GM18502 (cell line): ENCODE results near the gene MAPKAPK3.
"Not testable (repeated sequence)": the region's sequence is repeated elsewhere in the genome, so short reads cannot be mapped to it uniquely, and the experiment has no call there.

Experiments
- ATAC-seq: cut with Tn5 transposase; IDR thresholded peaks from one replicate; pipeline ENCODE4 v1.9.1; 2021; ENCODE audit warnings: mild to moderate bottlenecking; ENCODE audit not compliant: unreplicated experiment, poor library complexity

The MAPKAPK3 gene

DNA sequence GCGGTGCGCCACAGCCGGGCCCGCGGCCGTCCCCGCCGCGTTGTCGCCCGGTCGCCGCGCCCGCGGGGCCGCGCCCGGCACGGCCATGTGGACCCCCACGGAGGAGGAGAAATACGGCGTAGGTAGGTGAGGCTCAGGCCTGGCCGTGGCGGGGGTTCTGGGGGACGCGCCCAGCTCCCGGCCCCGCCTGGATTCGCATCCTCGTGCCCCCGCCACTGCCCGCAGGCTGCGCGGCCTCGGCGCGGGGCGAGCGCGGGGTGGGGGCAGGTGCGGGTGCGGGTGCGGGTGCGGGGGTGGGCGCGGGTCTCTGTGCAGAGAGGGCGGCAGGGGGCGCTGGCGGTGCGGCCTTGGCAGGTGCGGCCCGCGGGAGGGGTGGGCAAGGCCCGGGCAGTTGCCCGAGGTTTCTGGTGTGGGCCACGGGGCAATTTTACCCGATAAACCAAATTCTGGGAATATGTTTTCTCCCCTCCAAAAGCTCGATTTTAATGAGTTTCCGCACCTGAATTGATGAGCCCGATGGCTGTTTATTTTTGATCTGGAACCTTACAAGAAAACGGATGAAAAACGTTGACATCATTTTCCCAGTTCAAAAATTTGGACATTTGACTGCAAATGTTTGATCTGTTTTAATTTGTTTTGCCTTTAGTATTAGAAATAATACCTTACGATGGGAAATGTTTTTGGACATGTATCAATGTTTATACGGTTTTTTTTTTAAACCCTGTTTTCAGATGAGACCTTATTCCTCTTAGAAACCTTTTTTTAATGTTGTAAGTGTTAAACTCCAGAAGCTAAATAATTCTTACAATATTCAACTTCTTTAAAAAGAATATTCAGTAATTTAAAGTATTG is 58.5 kb downstream of the MAPKAPK3 start:
- ATAC-seq, result no peak

DNA sequence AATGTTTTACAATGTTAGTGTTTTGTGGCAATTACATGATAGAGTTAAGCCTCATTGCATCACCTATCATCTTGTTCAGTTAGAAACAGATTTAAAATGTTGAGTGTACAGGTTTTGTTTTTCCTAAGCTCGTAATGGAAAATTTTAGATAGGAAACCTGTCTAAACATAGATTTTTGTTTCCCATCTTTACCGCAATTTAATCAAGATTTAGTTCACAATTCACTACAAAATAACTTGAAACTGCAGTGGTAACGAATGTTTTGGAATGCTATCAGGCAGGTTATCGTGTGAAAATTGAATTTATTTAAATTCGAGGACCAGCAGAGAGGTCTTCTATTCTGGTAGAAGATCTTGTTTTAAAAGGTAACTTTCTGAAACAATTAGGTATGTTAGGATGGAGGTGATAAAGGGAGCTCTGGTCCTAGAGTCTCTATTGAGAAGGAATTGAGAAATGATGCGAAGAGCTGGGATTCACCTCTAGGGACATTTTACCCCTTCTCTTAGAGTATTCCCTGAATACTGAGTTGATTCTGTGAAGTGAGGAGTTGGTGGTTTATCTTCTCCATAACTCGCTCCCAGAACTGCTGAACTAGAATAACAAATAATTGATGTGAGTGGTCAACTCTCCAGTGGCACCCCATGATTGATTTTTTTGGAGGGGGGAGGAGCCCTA is 59.2 kb downstream of the MAPKAPK3 start:
- ATAC-seq, result no peak

DNA sequence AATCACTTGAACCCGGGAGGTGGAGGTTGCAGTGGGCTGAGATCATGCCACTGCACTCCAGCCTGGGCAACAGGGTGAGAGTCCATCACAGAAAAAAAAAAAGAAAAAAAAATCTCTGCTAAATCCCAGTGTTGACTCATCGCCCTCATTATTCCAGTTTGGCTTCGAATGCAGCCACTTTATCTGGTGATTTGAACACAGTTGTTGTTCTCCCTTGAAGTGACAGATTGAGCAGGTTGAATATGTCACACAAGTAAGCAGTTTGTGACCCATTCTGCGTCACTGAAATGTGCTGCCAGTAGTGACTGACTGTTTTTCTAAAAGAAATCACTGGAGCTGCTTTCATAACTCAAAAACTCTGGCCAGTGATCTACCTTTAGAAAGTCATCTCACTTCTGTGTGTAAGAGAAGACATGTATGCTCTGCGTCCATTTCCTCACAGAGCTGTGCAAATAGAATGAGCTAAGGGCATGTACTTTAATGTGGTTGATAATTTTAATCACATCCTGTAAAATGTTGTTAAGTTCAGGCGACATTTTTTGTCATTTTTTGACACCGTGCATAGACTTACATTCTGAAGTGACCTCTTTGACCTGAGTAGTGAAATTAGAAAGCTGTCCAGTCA is 70.3 kb downstream of the MAPKAPK3 start:
- no peak for ATAC-seq

DNA sequence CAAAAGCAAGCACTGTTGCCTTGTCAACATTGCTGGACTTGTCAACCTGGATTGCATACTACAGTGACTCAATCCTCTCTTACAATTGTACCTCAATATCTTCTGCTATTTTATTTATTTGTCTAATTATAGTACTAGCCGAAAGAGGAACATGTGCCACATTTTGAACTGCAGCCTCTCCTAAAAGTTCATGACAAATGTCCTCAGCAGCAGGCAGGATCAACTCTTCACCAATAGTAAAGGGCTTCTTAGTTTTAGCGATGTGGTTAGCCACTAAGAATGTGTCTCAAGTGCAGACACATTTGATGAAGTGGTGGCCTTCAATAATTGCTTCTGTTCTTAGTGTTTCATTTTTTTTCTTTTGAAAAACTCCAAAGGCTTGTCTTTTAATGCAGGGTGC is 71.0 kb downstream of the MAPKAPK3 start:
- no peak for ATAC-seq

DNA sequence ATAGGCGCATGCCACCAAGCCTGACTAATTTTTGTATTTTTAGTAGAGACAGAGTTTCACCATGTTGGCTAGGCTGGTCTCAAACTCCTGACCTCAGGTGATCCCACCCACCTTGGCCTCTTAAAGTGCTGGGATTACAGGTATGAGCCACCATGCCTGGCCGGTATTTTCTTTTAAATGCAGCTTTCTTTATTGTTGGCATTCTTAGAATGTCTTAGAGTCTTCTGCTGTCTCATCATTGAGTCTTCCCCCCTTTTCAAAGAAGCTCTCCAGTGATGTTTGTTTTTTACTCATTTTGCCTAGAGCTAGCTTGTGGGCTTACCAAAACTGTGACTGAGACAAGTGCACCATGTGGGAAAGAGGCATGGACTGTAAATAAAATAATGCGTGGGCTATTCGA is 71.7 kb downstream of the MAPKAPK3 start:
- ATAC-seq, result not testable (repeated sequence)

DNA sequence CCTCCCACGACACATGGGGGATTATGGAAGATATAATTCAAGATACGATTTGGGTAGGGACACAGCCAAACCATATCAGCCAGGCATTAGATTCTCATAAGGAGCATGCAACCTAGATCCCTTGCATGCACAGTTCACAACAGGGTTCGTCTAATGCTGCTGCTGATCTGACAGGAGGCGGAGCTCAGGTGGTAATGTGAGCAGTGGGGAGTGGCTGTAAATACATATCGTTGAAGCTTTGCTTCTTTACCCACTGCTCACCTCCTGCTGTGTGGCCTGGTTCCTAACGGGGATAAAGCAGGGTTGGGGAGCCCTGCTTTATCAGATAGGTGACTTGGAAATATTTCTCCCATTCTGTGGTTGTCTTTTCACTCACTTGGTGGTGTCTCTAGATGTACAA is 72.6 kb downstream of the MAPKAPK3 start:
- ATAC-seq, result no peak

DNA sequence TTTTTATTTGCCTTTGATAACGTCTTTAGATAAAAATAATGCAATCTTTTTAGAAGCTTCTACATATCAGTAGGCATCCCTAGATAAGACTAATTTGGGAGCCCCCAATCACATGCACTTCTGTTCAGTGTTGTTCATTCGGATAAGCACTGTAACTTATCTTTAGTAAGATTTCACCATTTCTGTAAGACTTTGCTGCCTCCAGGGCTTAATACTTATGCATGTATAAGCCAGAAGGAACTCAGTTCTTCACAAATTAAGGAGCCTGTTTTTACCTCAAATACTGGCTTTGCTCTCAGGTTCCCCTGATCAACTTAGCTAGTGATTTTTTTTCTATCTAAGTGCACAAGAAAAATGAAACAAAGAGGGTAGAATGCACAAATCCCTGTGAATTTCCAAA is 78.1 kb downstream of the MAPKAPK3 start:
- no peak for ATAC-seq

DNA sequence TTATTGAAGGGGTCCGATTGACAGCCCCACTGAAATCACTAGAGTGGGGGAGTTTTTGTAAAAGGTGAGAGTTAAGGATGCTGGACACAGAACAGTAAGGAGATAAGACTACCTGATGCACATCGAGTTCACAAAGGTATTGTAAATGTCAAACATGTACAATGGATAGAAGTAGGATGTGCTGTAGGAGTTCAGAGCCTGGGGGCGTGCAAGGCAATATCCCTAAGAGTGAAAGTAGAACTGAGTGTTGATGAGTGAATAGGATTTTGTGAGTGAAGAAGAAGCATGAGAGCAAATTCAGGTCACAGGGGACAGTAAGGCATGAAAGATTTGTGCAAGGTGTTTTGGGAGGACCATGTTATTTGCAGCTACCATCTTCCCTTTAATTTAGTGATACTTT is 79.3 kb downstream of the MAPKAPK3 start:
- ATAC-seq, result no peak

DNA sequence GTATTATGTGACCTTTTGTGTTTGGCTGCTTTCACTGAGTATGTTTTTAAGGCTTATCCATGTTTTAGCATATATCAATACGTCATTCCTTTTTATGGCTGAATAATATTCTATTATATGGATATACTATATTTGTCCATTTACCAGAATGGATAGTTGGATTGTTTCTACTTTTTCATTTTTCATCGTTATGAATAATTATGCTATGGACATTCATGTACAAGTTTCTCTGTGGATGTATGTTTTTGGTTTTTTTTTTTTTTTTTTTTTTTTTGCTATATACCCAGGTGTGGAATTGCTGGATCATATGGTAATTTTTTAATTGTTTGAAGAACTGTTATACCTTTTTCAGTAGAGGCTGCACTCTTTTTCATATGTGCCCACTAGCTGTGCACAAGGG is 81.3 kb downstream of the MAPKAPK3 start:
- no peak for ATAC-seq
